HG02840 (cell line): ENCODE results near the gene NQO1.
"Not testable (repeated sequence)": the region's sequence is repeated elsewhere in the genome, so short reads cannot be mapped to it uniquely, and the experiment has no call there.

ENCODE experiments used
- ATAC-seq: cut with Tn5 transposase; IDR thresholded peaks from one replicate; pipeline ENCODE4 v1.9.1; 2021; ENCODE audit warnings: mild to moderate bottlenecking, moderate library complexity, moderate number of reproducible peaks; ENCODE audit not compliant: unreplicated experiment, low FRiP score

Gene NQO1

GRCh38 chr16:69744363-69745231 is 18.2 kb upstream of the NQO1 start:
- no peak for ATAC-seq

- no peak for ATAC-seq
Measured at GRCh38 chr16:69741951-69742904, 15.9 kb upstream of the NQO1 start.

GRCh38 chr16:69741519-69741918 is 15.2 kb upstream of the NQO1 start:
- no peak for ATAC-seq

GRCh38 chr16:69732101-69732500 is 5.7 kb upstream of the NQO1 start:
- no peak for ATAC-seq

GRCh38 chr16:69731280-69731679 is 4.9 kb upstream of the NQO1 start:
- not testable (repeated sequence) for ATAC-seq

- ATAC-seq, result not testable (repeated sequence)
Measured at GRCh38 chr16:69729030-69729429, 2.7 kb upstream of the NQO1 start.

GRCh38 chr16:69727916-69728270 is 1.5 kb upstream of the NQO1 start:
- no peak for ATAC-seq

- ATAC-seq, result no peak
Measured at GRCh38 chr16:69725480-69726312, 664 bp downstream of the NQO1 start.

- ATAC-seq, result no peak
Measured at GRCh38 chr16:69724981-69725479, 1.3 kb downstream of the NQO1 start.

- ATAC-seq, result no peak
Measured at GRCh38 chr16:69724414-69724873, 1.9 kb downstream of the NQO1 start.

- no peak for ATAC-seq
Measured at GRCh38 chr16:69721441-69721957, 4.9 kb downstream of the NQO1 start.

- ATAC-seq, result no peak
Measured at GRCh38 chr16:69720822-69721430, 5.4 kb downstream of the NQO1 start.

- ATAC-seq, result no peak
Measured at GRCh38 chr16:69718111-69718764, 8.1 kb downstream of the NQO1 start.

GRCh38 chr16:69717066-69717465 is 9.3 kb downstream of the NQO1 start:
- no peak for ATAC-seq

GRCh38 chr16:69712914-69713581 is 13.3 kb downstream of the NQO1 start:
- no peak for ATAC-seq

- no peak for ATAC-seq
Measured at GRCh38 chr16:69712277-69712676, 14.1 kb downstream of the NQO1 start.

- ATAC-seq, result no peak
Measured at GRCh38 chr16:69711115-69711740, 15.1 kb downstream of the NQO1 start.

GRCh38 chr16:69709456-69710084 is 16.8 kb downstream of the NQO1 start:
- no peak for ATAC-seq
